Fibroblast of skin of abdomen (primary cell): Measurements from ENCODE around the gene MTRF1.
"Not testable (repeated sequence)": the region's sequence is repeated elsewhere in the genome, so short reads cannot be mapped to it uniquely, and the experiment has no call there.

Experiments used
- DNase-seq: peaks from one replicate; pipeline ENCODE4 v3.0.0-alpha.2; 2013

Gene MTRF1

GRCh38 chr13:41279156-41279555 is 15.8 kb upstream of the MTRF1 start:
- DNase-seq, result not testable (repeated sequence)

GRCh38 chr13:41276824-41277223 is 13.4 kb upstream of the MTRF1 start:
- DNase-seq, result no peak

- DNase-seq, result no peak
These were observed 11.5 kb upstream of the MTRF1 start for GRCh38 chr13:41274881-41275280.

- DNase-seq, result no peak
These were observed 10.6 kb upstream of the MTRF1 start for GRCh38 chr13:41273831-41274441.

GRCh38 chr13:41271456-41272285 is 8.3 kb upstream of the MTRF1 start:
- no peak for DNase-seq

GRCh38 chr13:41268764-41269163 is 5.4 kb upstream of the MTRF1 start:
- DNase-seq, result peak; percentile 17

GRCh38 chr13:41267106-41267505 is 3.7 kb upstream of the MTRF1 start:
- DNase-seq, result no peak

- no peak for DNase-seq
These were observed 3.4 kb downstream of the MTRF1 start for GRCh38 chr13:41259875-41260501.

GRCh38 chr13:41257535-41257934 is 5.8 kb downstream of the MTRF1 start:
- DNase-seq, result no peak

- no peak for DNase-seq
These were observed 8.5 kb downstream of the MTRF1 start for GRCh38 chr13:41254902-41255301.

- no peak for DNase-seq
These were observed 12.4 kb downstream of the MTRF1 start for GRCh38 chr13:41250993-41251392.

GRCh38 chr13:41246969-41247680 is 16.3 kb downstream of the MTRF1 start:
- DNase-seq, result no peak

GRCh38 chr13:41244556-41244955 is 18.8 kb downstream of the MTRF1 start:
- DNase-seq, result no peak

GRCh38 chr13:41241626-41242025 is 21.8 kb downstream of the MTRF1 start:
- no peak for DNase-seq

GRCh38 chr13:41236369-41236768 is 27.0 kb downstream of the MTRF1 start:
- DNase-seq, result no peak

- DNase-seq, result no peak
These were observed 30.5 kb downstream of the MTRF1 start for GRCh38 chr13:41232578-41233480.

GRCh38 chr13:41231786-41232185 is 31.6 kb downstream of the MTRF1 start:
- DNase-seq, result peak; percentile 9

GRCh38 chr13:41231025-41231677 is 32.2 kb downstream of the MTRF1 start:
- DNase-seq, result no peak

- no peak for DNase-seq
These were observed 34.0 kb downstream of the MTRF1 start for GRCh38 chr13:41229356-41229755.

- peak; percentile 85 for DNase-seq
These were observed 39.0 kb downstream of the MTRF1 start for GRCh38 chr13:41224113-41225110.
